H1 (cell line): Measurements from ENCODE around the gene TXNIP. TPM values are rescaled to one million over a fixed set of nuclear protein-coding genes. Genes with fewer than 3 reads are reported as not detected.

Source experiments
- CTCF ChIA-PET: fragments of 300-600 bp; sonication (Branson Sonifier 250); formaldehyde crosslinking; loops from one replicate; lab custom pipeline; 2021; ENCODE audit not compliant: partially characterized antibody; lab: Charles Lee
- POLR2A ChIA-PET: fragments of 300-600 bp; sonication (Branson Sonifier 250); formaldehyde crosslinking; loops from one replicate; lab custom pipeline; 2021; ENCODE audit warnings: inconsistent platforms; ENCODE audit not compliant: partially characterized antibody; lab: Charles Lee
- DNase-seq, 2 experiments: peaks; one replicate each; pipeline versions ENCODE4 v3.0.0 to v3.0.0-alpha.2; 2010 to 2022; ENCODE audit warnings: low spot score in 2 of 2, low read depth in 1 of 2, mixed read lengths in 1 of 2
- FAIRE-seq: peaks from 2 replicates; lab custom pipeline; 2011; peaks lifted over from hg19 to GRCh38; lab: Jason Lieb, UNC
- H2AFZ ChIP-seq: 2 replicates; pipeline ENCODE4 v1.8.1; 2012; ENCODE audit warnings: low read length, inconsistent platforms
- H2AK5ac ChIP-seq: 2 replicates; pipeline ENCODE4 v1.6.1; 2013; ENCODE audit warnings: low read depth, low read length
- H2BK120ac ChIP-seq: replicated peaks from 2 replicates; pipeline ENCODE3; 2013; ENCODE audit warnings: low read depth, low read length, inconsistent platforms
- H2BK12ac ChIP-seq: 2 replicates; pipeline ENCODE4 v1.6.1; 2013; ENCODE audit warnings: low read depth, low read length
- H2BK15ac ChIP-seq: 2 replicates; pipeline ENCODE4 v1.6.1; 2013; ENCODE audit warnings: low read length
- H2BK20ac ChIP-seq: 2 replicates; pipeline ENCODE4 v1.6.1; 2013; ENCODE audit warnings: low read length
- H2BK5ac ChIP-seq: 2 replicates; pipeline ENCODE4 v1.6.1; 2013; ENCODE audit warnings: low read depth, low read length
- H3K14ac ChIP-seq: 2 replicates; pipeline ENCODE4 v1.6.1; 2013; ENCODE audit warnings: inconsistent platforms; ENCODE audit not compliant: insufficient read length
- H3K18ac ChIP-seq: 2 replicates; pipeline ENCODE4 v1.6.1; 2013; ENCODE audit warnings: low read length; ENCODE audit errors: extremely low read depth
- H3K23ac ChIP-seq: 2 replicates; pipeline ENCODE4 v1.6.1; 2013; ENCODE audit warnings: inconsistent platforms; ENCODE audit not compliant: insufficient read length
- H3K23me2 ChIP-seq: 2 replicates; pipeline ENCODE4 v1.6.1; 2013; ENCODE audit warnings: low read depth, low read length
- H3K27ac ChIP-seq: 2 replicates; pipeline ENCODE4 v1.6.1; 2011; ENCODE audit warnings: low read depth, low read length, inconsistent platforms
- H3K27me3 ChIP-seq, 4 experiments: replicated peaks in 1 of 4; 1 replicate in 1 of 4; 2 replicates in 3 of 4; pipeline versions ENCODE4 v1.6.1 to v1.8.1; 2011 to 2013; ENCODE audit warnings: low read length in 3 of 4, mild to moderate bottlenecking in 3 of 4, inconsistent platforms in 2 of 4, mixed read lengths in 2 of 4, moderate library complexity in 1 of 4; ENCODE audit not compliant: control insufficient read depth in 3 of 4, insufficient read depth in 3 of 4; ENCODE audit errors: extremely low read depth in 1 of 4
- H3K36me3 ChIP-seq, 4 experiments: 2 replicates each; pipeline versions ENCODE4 v1.6.1 to v1.8.1; 2011 to 2013; ENCODE audit warnings: mild to moderate bottlenecking in 4 of 4, low read length in 3 of 4, moderate library complexity in 2 of 4, control low read depth in 1 of 4, inconsistent platforms in 1 of 4; ENCODE audit not compliant: insufficient read depth in 4 of 4, control insufficient read depth in 2 of 4
- H3K4ac ChIP-seq: replicated peaks from 2 replicates; pipeline ENCODE3; 2013; ENCODE audit warnings: low read length, low read depth, mixed read lengths, inconsistent platforms; ENCODE audit not compliant: insufficient read length
- H3K4me1 ChIP-seq, 4 experiments: replicated peaks in 1 of 4; 1 replicate in 1 of 4; 2 replicates in 3 of 4; pipeline versions ENCODE4 v1.6.1 to v1.8.1; 2011 to 2013; ENCODE audit warnings: low read length in 3 of 4, inconsistent platforms in 2 of 4, mixed read lengths in 1 of 4; ENCODE audit not compliant: insufficient read depth in 4 of 4, control insufficient read depth in 3 of 4
- H3K4me2 ChIP-seq, 2 experiments: 2 replicates each; pipeline versions ENCODE4 v1.6.1 to v1.8.1; 2011 to 2013; ENCODE audit warnings: low read depth in 2 of 2, low read length in 2 of 2, control low read depth in 1 of 2, inconsistent platforms in 1 of 2, mild to moderate bottlenecking in 1 of 2; ENCODE audit not compliant: insufficient read depth in 1 of 2
- H3K4me3 ChIP-seq, 4 experiments: fragments of 200-600, 300-600 bp in 1 of 4; sonication (generic), shearing (Covaris generic), sonication (Bioruptor Twin) in 1 of 4; 2 replicates each; pipeline versions ENCODE4 v1.5.1 to v1.8.1; 2011 to 2016; ENCODE audit warnings: low read length in 4 of 4, low read depth in 3 of 4, control low read depth in 2 of 4, inconsistent platforms in 2 of 4, mild to moderate bottlenecking in 2 of 4, mixed read lengths in 1 of 4, moderate library complexity in 1 of 4; ENCODE audit not compliant: insufficient read depth in 2 of 4; ENCODE audit errors: extremely low read depth in 1 of 4
- H3K56ac ChIP-seq: replicated peaks from 2 replicates; pipeline ENCODE3; 2013; ENCODE audit warnings: low read depth, mild to moderate bottlenecking, mixed read lengths, low read length, inconsistent platforms; ENCODE audit not compliant: insufficient read length
- H3K79me1 ChIP-seq: 2 replicates; pipeline ENCODE4 v1.6.1; 2013; ENCODE audit warnings: low read depth, low read length, control low read depth
- H3K79me2 ChIP-seq, 2 experiments: 2 replicates each; pipeline versions ENCODE4 v1.6.1 to v1.8.1; 2012 to 2013; ENCODE audit warnings: low read length in 2 of 2, mild to moderate bottlenecking in 2 of 2, inconsistent platforms in 1 of 2; ENCODE audit not compliant: insufficient read depth in 2 of 2, control insufficient read depth in 1 of 2
- H3K9ac ChIP-seq, 4 experiments: replicated peaks in 1 of 4; 1 replicate in 1 of 4; 2 replicates in 3 of 4; pipeline versions ENCODE4 v1.6.1 to v1.8.1; 2011 to 2013; ENCODE audit warnings: low read depth in 3 of 4, low read length in 3 of 4, control low read depth in 2 of 4, mild to moderate bottlenecking in 2 of 4, moderate library complexity in 2 of 4, inconsistent platforms in 1 of 4; ENCODE audit errors: extremely low read depth in 1 of 4
- H3K9me3 ChIP-seq, 2 experiments: 2 replicates each; pipeline versions ENCODE4 v1.6.1 to v1.8.1; 2012 to 2013; ENCODE audit warnings: mild to moderate bottlenecking in 2 of 2, moderate library complexity in 2 of 2, control low read depth in 1 of 2, inconsistent platforms in 1 of 2, low read depth in 1 of 2, low read length in 1 of 2, mixed read lengths in 1 of 2; ENCODE audit not compliant: insufficient read depth in 2 of 2
- H4K20me1 ChIP-seq, 2 experiments: replicated peaks in 1 of 2; 2 replicates each; pipeline versions ENCODE3 to v1.8.1; 2011 to 2013; ENCODE audit warnings: inconsistent platforms in 2 of 2, low read length in 2 of 2, mild to moderate bottlenecking in 1 of 2; ENCODE audit not compliant: insufficient read depth in 2 of 2, control insufficient read depth in 1 of 2
- H4K5ac ChIP-seq: 2 replicates; pipeline ENCODE4 v1.6.1; 2013; ENCODE audit warnings: low read length, low read depth, mixed read lengths, inconsistent platforms; ENCODE audit not compliant: insufficient read length
- H4K8ac ChIP-seq: 2 replicates; pipeline ENCODE4 v1.8.0; 2013; ENCODE audit warnings: mild to moderate bottlenecking, moderate library complexity, low read length, inconsistent platforms; ENCODE audit not compliant: insufficient read depth; ENCODE audit errors: extremely low read depth
- H4K91ac ChIP-seq: replicated peaks from 2 replicates; pipeline ENCODE3; 2013; ENCODE audit warnings: low read length, mixed read lengths, inconsistent platforms; ENCODE audit not compliant: insufficient read length
- ATF2 ChIP-seq: IDR thresholded peaks from 2 replicates; pipeline ENCODE4 v1.6.1; 2012; ENCODE audit warnings: low read length, inconsistent platforms
- POLR2A ChIP-seq, 2 experiments: IDR thresholded peaks; 1 replicate in 1 of 2; 2 replicates in 1 of 2; pipeline ENCODE4 v1.6.1; 2011; ENCODE audit warnings: low read depth in 2 of 2, low read length in 2 of 2, mild to moderate bottlenecking in 2 of 2; ENCODE audit errors: control extremely low read depth in 1 of 2
- WGBS, 2 experiments: shearing (Covaris generic) in 1 of 2; methylation state at CpG; one replicate each; pipeline versions ENCODE4 v1.1.6 to v1.1.7; 2013 to 2015; ENCODE audit warnings: low lambda C conversion rate in 2 of 2, mixed read lengths in 2 of 2, inconsistent platforms in 1 of 2, low coverage in 1 of 2, missing lambda C conversion rate in 1 of 2; ENCODE audit not compliant: insufficient replicate concordance in 2 of 2, insufficient coverage in 1 of 2, insufficient read length in 1 of 2; ENCODE audit errors: extremely low coverage in 1 of 2, missing lambda C conversion rate in 1 of 2; 5-methylcytosine and 5-hydroxymethylcytosine counted together
- polyA plus RNA-seq, 7 experiments: library from polyadenylated mRNA; depleted of rRNA in 3 of 7; stranded (reverse) in 5 of 7; unstranded in 2 of 7; fragments of >200 nt in 5 of 7; fragments of 200-250 nt in 2 of 7; gene quantifications; 1 replicate in 5 of 7; 2 replicates in 1 of 7; 4 replicates in 1 of 7; pipeline versions ENCODE4 v1.2.1 to v1.2.3, GENCODE V29; 2011 to 2013; ENCODE audit warnings: missing spikeins in 2 of 7, mixed read lengths in 2 of 7
- total RNA-seq: library from RNA; stranded (reverse); fragmentation: NEBNext Ultra II Directional; extraction: Animal tissue kit (Norgen Biotek cat#: 25700); gene quantifications from 2 replicates; pipeline ENCODE4 v1.2.1, GENCODE V29; 2021

TXNIP gene
- total and polyA plus RNA-seq, 2 of the 8 experiments (the other 6 are each of a cell fraction or from before 2014, with no cell fraction given): 12.3 to 56.8 TPM

GRCh38 chr1:145994391-145995120 is 1.8 kb downstream of the TXNIP start:
- no peak overlapping the region for H2BK120ac ChIP-seq
- peaks cover 0 to 2% of the 10 kb centered on the region in 2 experiments for H4K20me1 ChIP-seq
- H3K56ac ChIP-seq: no peak overlapping the region
- no peaks in the 10 kb centered on the region for H3K9me3 ChIP-seq
- H2BK15ac ChIP-seq: no peak overlapping the region
- POLR2A ChIA-PET: interaction anchor here (0.8 to 13.4 kb wide), 5 partner anchors 12 to 57 kb away, joined by 3 to 218 read pairs (median 8); no protein-coding TSS in a partner anchor
- H3K27me3 ChIP-seq: no peaks in the 10 kb centered on the region
- H3K36me3 ChIP-seq: peaks cover 17 to 35% (median 25%) of the 10 kb centered on the region in 4 experiments
- no peak overlapping the region for H4K8ac ChIP-seq
- no peak overlapping the region for H3K14ac ChIP-seq
- no peak for DNase-seq
- H3K9ac ChIP-seq: peak overlapping the region in 1 of 4 experiments; percentile 84; a peak in 1 of 7 replicates
- no peak overlapping the region for H4K91ac ChIP-seq
- peak in 1 of 2 experiments; percentile 58; a peak in 1 of 3 replicates for TF ChIP-seq POLR2A (IDR thresholded peaks at IDR 0.05; ENCODE audit: control extremely low read depth in 1 of 2, low read depth in 2 of 2, low read length in 2 of 2)
- no peak for TF ChIP-seq ATF2
- peak overlapping the region; percentile 83 to 96 for H3K4me2 ChIP-seq
- H2AK5ac ChIP-seq: no peak overlapping the region
- H3K79me2 ChIP-seq: peaks cover 4 to 27% of the 10 kb centered on the region in 2 experiments; a peak in 3 of 4 replicates
- H2BK5ac ChIP-seq: no peak overlapping the region
- no peak overlapping the region for H2BK20ac ChIP-seq
- no peak overlapping the region for H2BK12ac ChIP-seq
- WGBS, 2 experiments: 91% methylated on average over 10 of the region's 10 CpGs; no CpG with 5 or more reads in 1 of the 2 experiments
- no peak overlapping the region for H3K23ac ChIP-seq
- H3K79me1 ChIP-seq: peaks cover 6% of the 10 kb centered on the region; the same call in 1 of the 2 replicates
- H3K4me3 ChIP-seq: peak overlapping the region; percentile 89 to 96 (median 93); a peak in 6 of 8 replicates
- peaks cover 2 to 8% (median 5%) of the 10 kb centered on the region in 4 experiments; a peak in 4 of 7 replicates for H3K4me1 ChIP-seq
- peaks cover 9% of the 10 kb centered on the region for H3K23me2 ChIP-seq
- no peak overlapping the region for H2AFZ ChIP-seq
- no peak overlapping the region for H3K4ac ChIP-seq
- H3K27ac ChIP-seq: no peak overlapping the region
- CTCF ChIA-PET: interaction anchor here (1.7 to 12.6 kb wide), 3 partner anchors 13 to 16 kb away, joined by 6 to 93 read pairs (median 7); no protein-coding TSS in a partner anchor
- no peak overlapping the region for H3K18ac ChIP-seq
- FAIRE-seq: no peak
- no peak overlapping the region for H4K5ac ChIP-seq
